CD4-positive, alpha-beta T cell treated with Interleukin-4 for 1 hour (primary cell): ENCODE measurements around the gene COG5.

Source experiments
- DNase-seq, 2 donors: peaks; one replicate each; pipeline ENCODE4 v3.0.0-alpha.2; 2020 to 2022

Gene COG5

DNA sequence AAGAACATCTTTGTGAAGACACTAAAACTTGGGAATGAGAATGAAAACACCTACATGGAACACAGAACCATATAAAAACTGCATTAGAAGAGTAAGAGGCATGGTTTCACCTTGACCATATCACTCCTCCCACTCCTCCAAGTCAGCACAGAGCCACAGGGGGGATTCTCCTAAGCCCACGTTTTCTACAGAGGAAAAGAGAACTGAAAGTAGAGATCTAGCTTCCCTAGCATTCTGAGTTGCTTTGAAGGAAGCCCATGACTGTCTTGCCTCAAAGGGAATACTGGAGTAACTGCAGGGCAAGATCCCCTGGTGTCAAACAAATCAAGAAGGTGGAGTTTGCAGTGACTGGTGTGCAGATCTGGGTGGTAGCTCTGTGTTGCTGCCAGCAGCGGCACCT is 351.0 kb downstream of the COG5 start:
- no peak for DNase-seq

DNA sequence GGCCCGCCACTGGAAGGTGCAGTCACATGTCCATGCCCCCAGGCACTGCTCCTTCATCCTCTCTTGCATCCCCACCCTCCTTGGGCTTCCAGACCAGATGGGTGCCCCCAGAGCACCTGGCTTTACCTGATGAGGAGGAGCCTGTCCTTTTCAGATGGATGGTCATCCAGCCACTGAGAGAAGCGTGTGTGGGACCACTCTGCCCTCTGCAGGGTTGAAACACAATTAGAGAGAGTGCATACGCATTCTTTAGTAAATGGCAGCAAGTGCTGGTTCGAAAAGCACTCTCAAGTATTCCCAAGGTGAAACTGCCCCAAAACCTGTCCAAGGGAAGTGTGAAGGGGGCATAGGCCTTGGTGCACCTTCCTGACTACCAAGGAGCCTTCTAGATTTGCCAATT is 353.3 kb downstream of the COG5 start:
- DNase-seq, result no peak

GRCh38 chr7:107209565-107209964 is 354.2 kb downstream of the COG5 start:
- DNase-seq, result no peak

DNA sequence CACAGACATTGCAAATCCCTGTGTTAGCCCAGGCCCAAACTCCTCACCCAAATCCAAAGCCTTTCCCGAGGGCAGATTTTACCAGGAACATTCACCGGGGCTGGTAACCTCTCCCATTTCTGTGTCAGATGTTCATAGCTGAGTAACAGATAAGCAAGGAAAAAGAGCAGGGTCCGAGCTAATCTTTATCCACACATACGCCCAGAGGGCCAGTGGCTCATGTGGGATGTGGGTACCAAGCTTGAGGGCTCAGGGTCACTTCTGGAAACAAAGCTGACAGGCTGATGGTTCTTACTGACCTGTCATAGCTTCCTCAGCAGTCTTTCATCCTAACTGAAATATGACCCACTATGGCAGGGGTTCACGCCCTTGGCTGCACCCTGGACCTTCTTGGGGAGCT is 355.2 kb downstream of the COG5 start:
- DNase-seq, result no peak

DNA sequence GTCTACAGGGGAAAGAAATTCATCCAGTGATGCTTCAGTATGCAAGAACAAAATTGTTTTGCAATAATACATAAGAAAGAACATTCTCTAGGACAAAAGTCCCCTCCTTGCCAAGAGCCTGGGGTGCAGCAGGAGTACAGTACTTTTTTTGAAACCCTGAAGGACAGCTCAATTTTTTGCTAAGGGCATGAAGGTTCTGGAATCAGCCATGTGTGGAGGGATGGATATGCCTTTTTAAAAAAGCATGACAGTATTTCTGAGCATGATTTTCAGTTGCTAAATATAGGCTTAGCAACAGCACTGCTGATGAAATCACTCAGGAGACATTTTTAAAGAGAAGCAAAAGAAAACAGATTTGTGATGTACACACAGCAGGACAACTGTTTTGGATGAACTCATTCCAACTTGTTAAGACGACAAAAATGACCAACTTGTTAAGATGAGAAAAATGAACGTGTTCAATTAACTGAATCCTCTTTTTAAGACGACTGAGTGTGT is 355.6 kb downstream of the COG5 start:
- no peak for DNase-seq

GRCh38 chr7:107207459-107207858 is 356.3 kb downstream of the COG5 start:
- no peak for DNase-seq

DNA sequence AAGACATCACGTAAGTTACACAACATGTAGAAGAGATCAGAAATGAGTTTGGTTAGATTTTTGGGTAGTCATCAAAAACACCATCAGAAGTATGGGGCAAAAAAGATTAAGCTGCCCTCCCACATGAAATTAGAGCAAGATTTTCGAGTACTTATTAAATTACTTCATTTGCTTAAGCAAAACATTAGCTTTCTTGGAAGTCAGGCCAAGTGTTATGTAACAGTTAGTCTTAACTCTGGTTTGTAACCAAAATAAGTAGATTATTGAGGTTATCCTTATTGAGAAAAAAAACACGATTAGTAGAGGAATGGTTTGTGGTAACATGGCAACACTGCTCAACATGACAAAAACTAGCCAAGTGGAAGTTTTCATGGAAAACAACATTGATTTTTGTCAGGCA is 357.0 kb downstream of the COG5 start:
- no peak for DNase-seq

DNA sequence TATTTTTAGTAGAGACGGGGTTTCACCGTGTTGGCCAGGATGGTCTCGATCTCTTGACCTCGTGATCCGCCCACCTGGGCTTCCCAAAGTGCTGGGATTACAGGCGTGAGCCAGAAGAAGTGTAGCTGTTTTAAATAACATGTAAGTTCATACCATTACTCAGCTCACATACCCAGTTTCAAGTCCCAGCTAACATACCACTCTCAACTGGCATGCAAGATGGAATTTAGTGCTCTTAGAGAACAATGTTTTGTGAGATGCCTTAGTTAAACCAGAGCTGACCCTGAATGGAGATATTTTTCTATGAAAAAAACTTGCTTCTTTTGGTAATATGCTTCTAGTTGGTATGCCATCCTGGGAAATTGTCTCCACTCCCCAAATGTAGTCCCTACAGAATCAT is 357.6 kb downstream of the COG5 start:
- DNase-seq, result no peak

DNA sequence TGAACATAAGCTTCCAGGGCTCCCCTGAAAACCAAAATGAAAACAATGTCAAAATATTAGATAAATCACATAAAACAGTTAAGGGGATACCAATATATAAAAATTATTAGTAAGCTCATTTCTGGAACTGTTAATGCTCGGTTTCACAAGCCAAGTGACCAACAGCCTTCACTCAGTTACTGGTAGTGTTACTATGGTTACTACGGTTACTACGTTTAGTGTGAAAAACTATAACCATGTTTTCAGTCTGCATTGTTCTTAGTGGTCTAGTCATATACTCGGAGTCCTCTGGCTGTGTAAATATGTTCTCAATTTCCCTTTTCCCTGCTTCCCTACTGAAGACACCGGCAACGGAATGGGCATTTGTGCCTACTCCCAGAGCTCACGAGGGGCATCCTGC is 360.1 kb downstream of the COG5 start:
- no peak for DNase-seq

DNA sequence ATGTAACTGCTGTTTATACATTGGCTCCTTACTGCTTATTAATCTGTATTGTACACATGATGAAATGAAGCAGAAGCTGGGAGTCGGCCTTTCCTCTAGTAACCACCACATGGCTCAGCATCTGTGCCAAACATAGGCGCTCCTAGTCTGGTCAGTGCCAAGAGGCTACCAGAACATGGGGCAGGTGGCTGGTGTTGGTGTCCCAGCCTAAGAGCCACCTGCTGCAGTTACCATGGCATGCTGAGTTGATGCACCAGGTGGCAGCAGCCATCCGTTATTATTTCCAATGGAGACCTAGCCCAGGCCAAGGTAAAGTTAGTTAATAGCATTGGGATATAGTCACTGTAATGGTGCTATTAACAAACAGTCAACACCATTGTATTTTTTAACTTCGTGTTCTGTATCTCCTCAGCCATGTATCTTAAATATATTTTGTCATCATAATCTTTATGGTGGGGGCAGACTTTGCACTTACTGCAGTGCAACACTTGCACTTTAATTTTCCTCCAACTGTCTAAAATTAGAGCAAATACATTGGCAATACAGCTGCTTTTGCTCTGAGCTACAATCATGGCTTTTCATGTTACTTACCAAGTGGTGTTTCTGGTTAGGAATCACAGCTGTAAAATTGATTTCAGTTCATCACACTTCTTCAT is 361.8 kb downstream of the COG5 start:
- peak in 1 of 2 donors; percentile 31 for DNase-seq

DNA sequence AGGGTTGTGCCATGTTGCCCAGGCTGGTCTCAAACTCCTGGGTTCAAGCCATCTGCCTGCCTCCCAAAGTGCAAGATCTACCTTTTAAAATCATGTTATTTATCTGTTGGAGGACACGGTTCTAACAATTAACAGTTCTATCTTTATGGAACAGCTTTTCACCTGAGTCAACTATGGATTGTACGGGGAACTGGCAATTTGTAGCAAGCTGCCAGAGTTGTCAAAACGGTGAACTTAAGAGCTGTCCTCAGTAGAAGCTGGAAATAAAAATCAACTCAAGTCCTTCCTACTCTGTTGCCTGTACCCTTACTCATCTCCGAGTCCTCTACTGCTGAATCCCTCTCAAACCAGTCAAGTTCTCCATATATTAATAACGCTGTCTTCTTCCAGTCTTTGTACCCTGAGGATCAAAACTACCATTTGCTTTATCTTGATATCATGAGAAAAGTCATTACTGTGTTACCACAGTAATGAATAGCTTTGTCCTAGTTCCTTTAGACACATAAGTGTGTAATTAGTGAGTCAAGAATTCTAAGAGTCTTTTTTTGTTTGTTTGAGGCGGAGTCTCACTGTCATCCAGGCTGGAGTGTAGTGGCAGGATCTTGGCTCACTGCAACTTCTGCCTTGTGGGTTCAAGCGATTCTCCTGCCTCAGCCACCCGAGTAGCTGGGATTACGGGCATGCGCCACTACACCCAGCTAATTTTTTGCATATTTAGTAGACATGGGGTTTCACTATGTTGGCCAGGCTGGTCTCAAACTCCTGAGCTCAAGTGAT is 366.7 kb downstream of the COG5 start:
- no peak for DNase-seq

DNA sequence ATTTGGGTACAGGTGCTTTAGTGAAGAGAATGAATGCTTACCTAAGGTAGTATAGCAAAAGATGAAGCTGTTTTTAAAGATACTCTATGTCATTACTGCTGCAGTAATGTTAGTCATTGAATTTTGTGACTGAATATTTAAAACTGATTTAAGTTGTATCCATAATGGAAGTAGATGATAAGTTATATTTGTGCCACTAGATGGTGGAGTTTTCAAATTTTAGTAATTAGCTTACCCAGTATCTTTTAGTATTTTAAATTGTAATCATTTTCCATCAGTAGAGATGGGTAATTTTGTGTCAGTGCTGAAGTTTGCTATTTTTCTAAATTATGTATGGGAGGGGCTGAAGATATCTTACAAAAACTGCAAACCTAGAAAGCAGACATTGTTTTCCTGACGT is 369.7 kb downstream of the COG5 start:
- DNase-seq, result no peak

DNA sequence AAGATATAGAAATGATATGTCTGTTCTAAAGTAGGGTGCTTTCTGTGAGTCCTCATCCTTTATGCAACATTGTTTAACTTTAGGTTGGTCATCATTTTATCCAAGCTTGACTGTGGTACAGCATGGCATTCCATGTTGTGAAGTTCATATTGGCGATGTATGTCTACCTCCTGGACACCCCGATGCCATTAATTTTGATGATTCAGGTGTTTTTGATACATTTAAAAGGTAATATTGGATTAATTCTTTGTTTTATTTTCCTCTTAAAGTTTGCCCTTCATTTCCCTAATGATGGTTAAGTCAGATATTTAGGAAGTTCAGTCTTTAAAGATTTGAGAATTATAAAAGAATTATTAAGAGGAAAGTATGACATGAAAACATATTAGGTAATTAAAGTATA is 373.6 kb downstream of the COG5 start:
- DNase-seq, result no peak

GRCh38 chr7:107187774-107188173 is 375.9 kb downstream of the COG5 start:
- DNase-seq, result no peak

- DNase-seq, result no peak
Measured at GRCh38 chr7:107186240-107186639, 377.5 kb downstream of the COG5 start.

DNA sequence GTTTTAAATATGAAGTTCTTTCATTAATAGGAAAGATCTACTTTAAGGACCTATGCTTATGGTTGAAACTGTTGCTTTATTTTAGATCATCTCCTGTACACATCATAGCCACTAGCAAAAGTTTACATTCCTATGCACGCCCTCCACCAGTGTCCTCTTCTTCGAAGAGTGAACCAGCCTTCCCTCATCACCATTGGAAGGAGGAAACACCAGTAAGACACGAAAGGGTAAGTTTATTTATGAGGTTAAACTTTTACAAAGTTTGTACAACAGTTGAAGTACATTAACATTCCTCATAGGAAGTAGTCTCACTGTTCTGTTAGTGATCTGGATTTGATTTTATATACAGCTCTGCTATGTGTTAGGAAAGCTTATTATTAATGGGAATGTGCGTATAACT is 378.0 kb downstream of the COG5 start:
- no peak for DNase-seq

- no peak for DNase-seq
Measured at GRCh38 chr7:107181172-107181571, 382.5 kb downstream of the COG5 start.

- DNase-seq, result no peak
Measured at GRCh38 chr7:107180378-107180777, 383.3 kb downstream of the COG5 start.

- no peak for DNase-seq
Measured at GRCh38 chr7:107179326-107180164, 384.2 kb downstream of the COG5 start.

GRCh38 chr7:107173691-107174406 is 389.9 kb downstream of the COG5 start:
- no peak for DNase-seq

DNA sequence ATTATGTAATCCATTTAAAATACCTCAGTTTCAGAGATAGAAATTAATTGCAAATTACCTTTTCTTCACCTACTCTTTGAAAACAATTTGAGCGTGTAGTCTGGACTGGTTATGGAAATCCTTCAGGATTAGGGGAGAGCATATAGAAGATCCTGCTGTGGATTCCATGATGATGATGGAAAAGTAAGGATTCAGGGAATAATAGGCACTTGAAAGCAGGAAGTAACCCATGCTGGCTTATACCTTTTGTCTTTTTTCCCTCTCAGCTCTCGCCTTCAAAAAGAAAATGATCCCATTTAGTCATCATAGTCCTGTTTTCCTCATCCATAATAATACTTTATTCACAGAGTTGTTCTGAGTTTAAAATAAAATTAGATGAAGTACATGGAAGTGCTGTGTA is 390.5 kb downstream of the COG5 start:
- no peak for DNase-seq

- no peak for DNase-seq
Measured at GRCh38 chr7:107172276-107173032, 391.3 kb downstream of the COG5 start.
